ENCODE data around the gene HOXC4. TPM values are rescaled to one million over a fixed set of nuclear protein-coding genes. Genes with fewer than 3 reads are reported as not detected.
"Not testable (repeated sequence)": the region's sequence is repeated elsewhere in the genome, so short reads cannot be mapped to it uniquely, and the experiment has no call there.

HOXC4 gene
- polyA plus RNA-seq, 1 donor from 2014 or later: not detected

DNA sequence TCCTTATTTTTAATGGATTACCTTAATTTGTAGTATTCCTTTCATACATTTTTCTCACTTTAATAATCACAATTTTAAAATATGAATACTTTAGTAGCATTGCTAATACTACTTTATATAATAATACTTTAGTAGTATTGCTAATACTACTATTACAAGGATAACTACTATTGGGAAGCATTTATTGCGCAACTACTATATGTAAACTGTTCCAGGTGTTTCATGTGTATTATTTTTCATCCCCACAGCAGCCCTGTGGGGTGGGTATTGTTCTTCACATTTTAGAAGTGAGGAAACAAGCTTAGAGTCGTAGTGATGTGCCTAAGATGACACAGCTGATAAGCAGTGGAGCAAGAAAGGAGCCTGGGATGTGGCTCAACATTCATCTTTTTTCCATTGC lies 45.0 kb downstream of the HOXC4 start:
- not testable (repeated sequence) for H3K27ac ChIP-seq (ENCODE audit: low read length); H3K9ac ChIP-seq (ENCODE audit: low read length); H3K4me3 ChIP-seq (ENCODE audit: low read length); H3F3A ChIP-seq (ENCODE audit: insufficient read depth, low read length, poor library complexity, severe bottlenecking); H3K36me3 ChIP-seq (ENCODE audit: insufficient read depth, low read length); H3K4me2 ChIP-seq (ENCODE audit: low read length); H3K79me2 ChIP-seq (replicated peaks; ENCODE audit: insufficient read depth, low read length); H2AFZ ChIP-seq (ENCODE audit: low read depth, low read length); H3K9me3 ChIP-seq (ENCODE audit: low read length); H4K20me1 ChIP-seq (ENCODE audit: insufficient read depth); H3K9me2 ChIP-seq (ENCODE audit: insufficient read depth, low read length)
- peaks cover 17% of the 10 kb centered on the region for H3K27me3 ChIP-seq (ENCODE audit: insufficient read depth, low read depth, low read length)

DNA sequence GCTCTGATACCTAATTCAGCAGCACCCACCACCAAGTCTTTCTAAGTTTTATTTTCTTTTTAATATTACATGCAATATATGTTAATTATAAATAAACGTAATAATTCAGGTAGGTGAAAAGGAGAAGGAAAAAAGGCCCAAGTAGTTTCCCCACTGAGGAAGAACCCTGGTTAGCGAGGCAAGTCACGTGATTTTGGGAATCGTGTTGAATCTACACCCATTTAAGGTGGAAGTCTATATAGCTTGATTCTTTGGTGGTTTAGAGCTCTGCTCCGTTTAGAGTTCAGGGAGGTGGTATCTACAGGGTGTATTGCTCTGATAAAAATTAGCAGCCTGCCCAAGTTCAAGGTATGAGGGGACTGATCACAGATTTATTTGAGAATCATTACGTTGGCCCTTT lies 47.0 kb downstream of the HOXC4 start:
- not testable (repeated sequence) for H3K4me3 ChIP-seq (ENCODE audit: low read length); H3K9ac ChIP-seq (ENCODE audit: low read length); H3K4me2 ChIP-seq (ENCODE audit: low read length); H3K36me3 ChIP-seq (ENCODE audit: insufficient read depth, low read length); H2AFZ ChIP-seq (ENCODE audit: low read depth, low read length); H3F3A ChIP-seq (ENCODE audit: insufficient read depth, low read length, poor library complexity, severe bottlenecking); H3K9me2 ChIP-seq (ENCODE audit: insufficient read depth, low read length); H3K79me2 ChIP-seq (replicated peaks; ENCODE audit: insufficient read depth, low read length); H4K20me1 ChIP-seq (ENCODE audit: insufficient read depth); H3K9me3 ChIP-seq (ENCODE audit: low read length); H3K27ac ChIP-seq (ENCODE audit: low read length)
- H3K27me3 ChIP-seq (ENCODE audit: insufficient read depth, low read depth, low read length): peaks cover 28% of the 10 kb centered on the region

DNA sequence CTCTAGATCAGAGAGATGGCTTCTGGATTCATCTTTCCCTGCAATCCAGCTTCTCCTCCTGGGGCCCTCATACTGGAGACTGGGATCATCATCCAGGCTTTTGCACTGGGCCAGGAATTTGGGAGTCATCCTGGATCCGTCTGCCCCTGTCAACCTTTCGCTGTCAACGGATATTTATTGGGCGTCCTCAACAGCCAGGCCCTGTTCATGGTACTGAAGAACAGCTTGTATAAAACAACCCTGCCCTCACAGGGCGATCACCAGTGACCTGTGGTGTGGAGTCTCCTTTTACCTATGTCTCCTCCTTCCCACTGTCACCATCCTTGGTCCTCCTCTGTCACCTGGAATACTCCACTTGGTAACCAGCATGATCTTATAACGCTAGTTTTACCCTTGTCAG lies 48.6 kb downstream of the HOXC4 start:
- not testable (repeated sequence) for H3K27ac ChIP-seq (ENCODE audit: low read length); H4K20me1 ChIP-seq (ENCODE audit: insufficient read depth); H3K9me3 ChIP-seq (ENCODE audit: low read length); H3K9me2 ChIP-seq (ENCODE audit: insufficient read depth, low read length); H3K9ac ChIP-seq (ENCODE audit: low read length); H3K36me3 ChIP-seq (ENCODE audit: insufficient read depth, low read length); H3K79me2 ChIP-seq (replicated peaks; ENCODE audit: insufficient read depth, low read length); H3K4me2 ChIP-seq (ENCODE audit: low read length); H3K4me3 ChIP-seq (ENCODE audit: low read length); H2AFZ ChIP-seq (ENCODE audit: low read depth, low read length); H3F3A ChIP-seq (ENCODE audit: insufficient read depth, low read length, poor library complexity, severe bottlenecking)
- peaks cover 41% of the 10 kb centered on the region for H3K27me3 ChIP-seq (ENCODE audit: insufficient read depth, low read depth, low read length)

DNA sequence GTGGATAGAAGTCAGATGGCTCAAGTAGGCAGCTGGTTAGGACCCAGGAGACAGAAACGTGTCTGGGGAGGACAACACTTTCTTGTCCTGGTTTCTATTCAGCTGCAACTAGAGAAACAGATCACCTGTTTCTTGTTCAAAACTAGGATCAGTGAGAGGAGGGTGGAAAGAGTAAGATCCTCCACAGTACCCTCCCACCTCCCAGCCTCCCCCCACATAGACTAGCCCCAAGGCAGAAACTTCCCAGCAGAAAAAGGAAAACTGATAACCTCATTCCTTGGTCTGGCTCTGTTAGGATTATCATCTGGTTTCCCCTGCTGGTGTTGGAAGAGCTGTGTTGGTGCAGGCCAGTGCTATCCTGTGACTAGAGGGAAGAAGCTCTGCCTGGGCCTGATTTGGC lies 50.2 kb downstream of the HOXC4 start:
- not testable (repeated sequence) for H3K9ac ChIP-seq (ENCODE audit: low read length); H4K20me1 ChIP-seq (ENCODE audit: insufficient read depth); H3K79me2 ChIP-seq (replicated peaks; ENCODE audit: insufficient read depth, low read length); H3K4me3 ChIP-seq (ENCODE audit: low read length); H3K9me3 ChIP-seq (ENCODE audit: low read length); H2AFZ ChIP-seq (ENCODE audit: low read depth, low read length); H3F3A ChIP-seq (ENCODE audit: insufficient read depth, low read length, poor library complexity, severe bottlenecking); H3K4me2 ChIP-seq (ENCODE audit: low read length); H3K27ac ChIP-seq (ENCODE audit: low read length); H3K9me2 ChIP-seq (ENCODE audit: insufficient read depth, low read length); H3K36me3 ChIP-seq (ENCODE audit: insufficient read depth, low read length)
- H3K27me3 ChIP-seq (ENCODE audit: insufficient read depth, low read depth, low read length): peaks cover 51% of the 10 kb centered on the region

Small RNA genes lying within 50 kb of the gene (small RNA-seq; reads per million reads assigned to genes)
- gene HOXC5: 0 reads per million in 3 experiments
- gene MIR615: 0 reads per million in 3 experiments
- 0 to 1.2 (median 0) reads per million in 3 experiments for gene RF00019

Other genes with a start within 250 kb of the HOXC4 start
- not detected in 2 replicates for gene HOXC13, start 115.0 kb upstream of the HOXC4 start, polyA plus RNA-seq
- not detected in 2 replicates for gene HOXC12, start 98.9 kb upstream of the HOXC4 start, polyA plus RNA-seq
- not detected in 2 replicates for gene HOXC11, start 80.7 kb upstream of the HOXC4 start, polyA plus RNA-seq
- gene HOTAIR, start 78.9 kb upstream of the HOXC4 start, polyA plus RNA-seq: not detected in 2 replicates
- not detected in 2 replicates for gene HOXC10, start 68.7 kb upstream of the HOXC4 start, polyA plus RNA-seq
- not detected in 2 replicates for gene HOXC9, start 53.7 kb upstream of the HOXC4 start, polyA plus RNA-seq
- gene HOXC8, start 44.9 kb upstream of the HOXC4 start, polyA plus RNA-seq: not detected in 2 replicates
- not detected in 2 replicates for gene HOXC6, start 25.4 kb upstream of the HOXC4 start, polyA plus RNA-seq
- not detected in 2 replicates for gene HOXC5, start 20.8 kb upstream of the HOXC4 start, polyA plus RNA-seq
- 57.8 and 76.6 TPM in 2 replicates for gene SMUG1, start 135.2 kb downstream of the HOXC4 start, polyA plus RNA-seq
- gene CBX5, start 226.3 kb downstream of the HOXC4 start, polyA plus RNA-seq: 57.1 and 64.0 TPM in 2 replicates
- 526 and 613 TPM in 2 replicates for gene HNRNPA1, start 226.9 kb downstream of the HOXC4 start, polyA plus RNA-seq
- not detected in 2 replicates for gene NFE2, start 247.2 kb downstream of the HOXC4 start, polyA plus RNA-seq